Caco-2 (cell line): ENCODE measurements around the gene TMEM80. TPM values are rescaled to one million over a fixed set of nuclear protein-coding genes. Genes with fewer than 3 reads are reported as not detected.

Experiments
- BruUV-seq: library from RNA; stranded (reverse); fragments of 400-500 nt; replicated peaks from 2 replicates; lab custom pipeline; 2021; lab: Mats Ljungman, UMichigan
- CTCF ChIA-PET: fragments of 300-600 bp; sonication (Branson Sonifier 250); formaldehyde crosslinking; loops from one replicate; lab custom pipeline; 2022; ENCODE audit warnings: antibody characterized with exemption; lab: Charles Lee
- POLR2A ChIA-PET: fragments of 300-600 bp; sonication (Branson Sonifier 250); formaldehyde crosslinking; loops from one replicate; lab custom pipeline; 2022; ENCODE audit warnings: antibody characterized with exemption; lab: Charles Lee
- DNase-seq, 2 experiments: peaks; one replicate each; pipeline versions ENCODE4 v3.0.0 to v3.0.0-alpha.2; 2020 to 2022
- H3K27me3 ChIP-seq: replicated peaks from 2 replicates; pipeline ENCODE4 v1.6.0; 2011; ENCODE audit warnings: low read length; ENCODE audit not compliant: control insufficient read depth, insufficient read depth
- H3K36me3 ChIP-seq: 2 replicates; pipeline ENCODE4 v1.5.1; 2011; ENCODE audit warnings: low read length; ENCODE audit not compliant: control insufficient read depth, insufficient read depth
- H3K4me1 ChIP-seq: fragments of 250-450 bp; sonication (Bioruptor Pico); 2 replicates; pipeline ENCODE4 v1.5.1; 2020; ENCODE audit warnings: mild to moderate bottlenecking
- H3K4me3 ChIP-seq: 2 replicates; pipeline ENCODE4 v1.5.1; 2011; ENCODE audit warnings: low read depth, mild to moderate bottlenecking, control low read depth, low read length
- H3K9me3 ChIP-seq: fragments of 250-450 bp; sonication (Bioruptor Pico); 2 replicates; pipeline ENCODE4 v1.5.1; 2020; ENCODE audit warnings: mild to moderate bottlenecking, moderate library complexity
- H3K27ac Mint-ChIP-seq: one replicate; pipeline ENCODE4 v1.8.0; 2022; ENCODE audit warnings: mixed read lengths; ENCODE audit not compliant: unreplicated experiment
- H3K27me3 Mint-ChIP-seq: one replicate; pipeline ENCODE4 v1.8.0; 2022; ENCODE audit warnings: mixed read lengths; ENCODE audit not compliant: insufficient read depth, unreplicated experiment
- H3K36me3 Mint-ChIP-seq: one replicate; pipeline ENCODE4 v1.8.0; 2022; ENCODE audit warnings: mild to moderate bottlenecking, mixed read lengths; ENCODE audit not compliant: insufficient read depth, unreplicated experiment
- H3K4me1 Mint-ChIP-seq: one replicate; pipeline ENCODE4 v1.8.0; 2022; ENCODE audit warnings: low read depth, mixed read lengths; ENCODE audit not compliant: unreplicated experiment
- H3K4me3 Mint-ChIP-seq: one replicate; pipeline ENCODE4 v1.8.0; 2022; ENCODE audit warnings: mild to moderate bottlenecking, moderate library complexity, mixed read lengths; ENCODE audit not compliant: unreplicated experiment
- H3K9me3 Mint-ChIP-seq: one replicate; pipeline ENCODE4 v1.8.0; 2022; ENCODE audit warnings: mixed read lengths; ENCODE audit not compliant: unreplicated experiment
- intact Hi-C: fragments of 100-400 bp; cut with micrococcal nuclease; formaldehyde crosslinking; loops from one replicate; pipeline ENCODE4 v1.10.0; 2022; ENCODE audit not compliant: unreplicated experiment
- total RNA-seq: library from RNA; stranded (reverse); gene quantifications from 2 replicates; pipeline ENCODE4 v1.2.3, GENCODE V29; 2022
- TF ChIP-seq, protein P1 (sequence below), 2 experiments: fragments of 200-600 bp in 1 of 2; IDR thresholded peaks; 1 replicate in 1 of 2; 2 replicates in 1 of 2; pipeline versions ENCODE4 v1.5.1 to v1.8.0; 2011 to 2022; ENCODE audit warnings: antibody characterized with exemption in 1 of 2, control low read depth in 1 of 2, inconsistent platforms in 1 of 2, low read depth in 1 of 2, low read length in 1 of 2, mild to moderate bottlenecking in 1 of 2, moderate library complexity in 1 of 2; ENCODE audit not compliant: insufficient read depth in 1 of 2, severe bottlenecking in 1 of 2, unreplicated experiment in 1 of 2

Gene TMEM80
- total RNA-seq, 1 experiment from 2014 or later, result 74.7 TPM

- intact Hi-C loops, result no loop called here
- no peak overlapping the region for H3K4me3 ChIP-seq
- TF ChIP-seq, protein P1, sequence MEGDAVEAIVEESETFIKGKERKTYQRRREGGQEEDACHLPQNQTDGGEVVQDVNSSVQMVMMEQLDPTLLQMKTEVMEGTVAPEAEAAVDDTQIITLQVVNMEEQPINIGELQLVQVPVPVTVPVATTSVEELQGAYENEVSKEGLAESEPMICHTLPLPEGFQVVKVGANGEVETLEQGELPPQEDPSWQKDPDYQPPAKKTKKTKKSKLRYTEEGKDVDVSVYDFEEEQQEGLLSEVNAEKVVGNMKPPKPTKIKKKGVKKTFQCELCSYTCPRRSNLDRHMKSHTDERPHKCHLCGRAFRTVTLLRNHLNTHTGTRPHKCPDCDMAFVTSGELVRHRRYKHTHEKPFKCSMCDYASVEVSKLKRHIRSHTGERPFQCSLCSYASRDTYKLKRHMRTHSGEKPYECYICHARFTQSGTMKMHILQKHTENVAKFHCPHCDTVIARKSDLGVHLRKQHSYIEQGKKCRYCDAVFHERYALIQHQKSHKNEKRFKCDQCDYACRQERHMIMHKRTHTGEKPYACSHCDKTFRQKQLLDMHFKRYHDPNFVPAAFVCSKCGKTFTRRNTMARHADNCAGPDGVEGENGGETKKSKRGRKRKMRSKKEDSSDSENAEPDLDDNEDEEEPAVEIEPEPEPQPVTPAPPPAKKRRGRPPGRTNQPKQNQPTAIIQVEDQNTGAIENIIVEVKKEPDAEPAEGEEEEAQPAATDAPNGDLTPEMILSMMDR (IDR thresholded peaks at IDR 0.05; ENCODE audit: insufficient read depth in 1 of 2, low read depth in 1 of 2, low read length in 1 of 2, severe bottlenecking in 1 of 2, unreplicated experiment in 1 of 2), result no peak
- DNase-seq, result no peak
- peaks cover 14% of the 10 kb centered on the region for H3K4me1 Mint-ChIP-seq
- ChIA-PET POLR2A (no interaction called here), CTCF (no interaction called here)
- H3K27me3 ChIP-seq, result no peaks in the 10 kb centered on the region
- H3K36me3 Mint-ChIP-seq, result peaks cover 79% of the 10 kb centered on the region
- H3K9me3 ChIP-seq, result no peaks in the 10 kb centered on the region
- H3K4me3 Mint-ChIP-seq, result no peak overlapping the region
- no peaks in the 10 kb centered on the region for H3K9me3 Mint-ChIP-seq
- no peaks in the 10 kb centered on the region for H3K27me3 Mint-ChIP-seq
- H3K36me3 ChIP-seq, result no peaks in the 10 kb centered on the region; the same call in none of the 2 replicates
- peak overlapping the region; percentile 67 for H3K27ac Mint-ChIP-seq
- BruUV-seq, result no TSS peak
- H3K4me1 ChIP-seq, result peaks cover 72% of the 10 kb centered on the region
Observed at GRCh38 chr11:709109-709997, 13.7 kb downstream of the TMEM80 start.

DNA sequence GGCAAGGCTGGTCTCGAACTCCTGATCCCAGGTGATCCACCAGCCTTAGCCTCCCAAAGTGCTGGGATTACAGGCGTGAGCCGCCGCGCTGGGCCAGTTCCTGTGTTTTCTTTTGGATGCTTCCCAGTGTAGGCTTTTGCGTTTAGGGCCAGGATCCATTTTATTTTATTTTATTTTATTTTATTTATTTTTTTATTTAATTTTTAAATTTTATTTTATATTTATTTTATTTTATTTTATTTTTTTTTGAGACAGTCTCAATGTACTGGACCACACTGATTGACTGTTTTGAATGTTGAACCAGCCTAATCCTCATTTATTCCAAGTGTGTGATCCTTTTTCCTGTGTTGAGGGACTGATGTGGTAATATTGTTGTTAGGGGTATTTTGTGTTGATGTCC, 18.8 kb downstream of the TMEM80 start:
- Histone ChIP-seq H3K4me1 (peaks cover 44% of the 10 kb centered on the region), H3K4me3 (no peak overlapping the region), H3K9me3 (no peaks in the 10 kb centered on the region), H3K36me3 (no peaks in the 10 kb centered on the region; the same call in none of the 2 replicates), H3K27me3 (no peaks in the 10 kb centered on the region)
- TF ChIP-seq, protein P1 (IDR thresholded peaks at IDR 0.05; ENCODE audit: insufficient read depth in 1 of 2, low read depth in 1 of 2, low read length in 1 of 2, severe bottlenecking in 1 of 2, unreplicated experiment in 1 of 2), result no peak
- Mint-ChIP-seq H3K27ac (peak overlapping the region; percentile 54), H3K4me3 (no peak overlapping the region), H3K27me3 (no peaks in the 10 kb centered on the region), H3K4me1 (peaks cover 26% of the 10 kb centered on the region), H3K9me3 (no peaks in the 10 kb centered on the region), H3K36me3 (peaks cover 79% of the 10 kb centered on the region)
- POLR2A ChIA-PET, result no interaction called here
- intact Hi-C loops, result no loop called here
- no TSS peak for BruUV-seq
- CTCF ChIA-PET, result no interaction called here
- no peak for DNase-seq

DNA sequence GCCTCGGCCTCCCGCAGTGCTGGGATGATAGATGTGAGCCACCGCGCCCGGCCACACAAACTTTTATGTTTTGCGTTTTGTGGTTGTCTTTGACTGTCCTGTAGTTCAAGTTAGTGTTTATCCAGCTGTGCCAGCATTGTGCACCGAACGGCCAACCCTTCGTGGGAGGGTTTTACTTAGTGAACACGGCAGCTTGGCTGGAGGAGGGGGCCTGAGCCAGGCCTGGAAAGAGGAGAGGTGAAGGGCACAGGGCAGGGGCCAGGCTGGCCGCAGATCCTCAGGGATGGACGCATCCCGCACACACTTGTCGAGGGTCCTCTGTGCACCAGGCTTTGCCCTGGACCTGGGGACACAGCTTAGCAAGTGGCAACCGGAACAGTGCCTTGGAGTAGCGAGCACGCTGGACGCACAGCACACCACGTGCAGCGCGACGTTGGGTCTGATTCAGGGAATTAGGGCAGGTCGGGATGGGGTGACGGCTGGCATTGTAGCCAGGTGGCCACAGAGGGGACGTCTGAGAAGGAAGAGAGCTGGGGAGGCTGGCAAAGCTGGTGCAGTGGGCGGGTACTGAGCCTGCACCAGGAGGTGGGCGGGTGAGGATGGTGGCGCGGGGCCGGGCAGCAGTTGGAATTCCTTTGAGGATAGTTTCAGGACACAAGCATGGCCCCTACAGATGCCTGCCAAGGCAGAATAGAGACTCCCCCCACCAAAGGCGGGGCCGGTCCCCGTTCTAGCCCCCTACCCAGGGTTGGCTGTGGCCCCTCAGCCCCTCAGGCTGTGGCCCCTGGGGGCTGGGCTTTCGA, 23.8 kb downstream of the TMEM80 start:
- ChIA-PET POLR2A (interaction anchor here (0.7 to 0.9 kb wide), 2 partner anchors 13 to 25 kb away, joined by 3 to 5 read pairs; no protein-coding TSS in a partner anchor), CTCF (no interaction called here)
- H3K9me3 ChIP-seq, result no peaks in the 10 kb centered on the region
- intact Hi-C loops, result loop anchor here (10.0 kb wide), 1 partner anchor 165 kb away; no protein-coding TSS in a partner anchor
- peaks cover 79% of the 10 kb centered on the region for H3K36me3 Mint-ChIP-seq
- H3K4me1 ChIP-seq, result peaks cover 7% of the 10 kb centered on the region; the same call in 1 of the 2 replicates
- peak overlapping the region; percentile 79 for H3K27ac Mint-ChIP-seq
- BruUV-seq, result no TSS peak
- no peak for DNase-seq
- no peak overlapping the region for H3K4me3 Mint-ChIP-seq
- peaks cover 7% of the 10 kb centered on the region for H3K36me3 ChIP-seq
- TF ChIP-seq, protein P1 (IDR thresholded peaks at IDR 0.05; ENCODE audit: insufficient read depth in 1 of 2, low read depth in 1 of 2, low read length in 1 of 2, severe bottlenecking in 1 of 2, unreplicated experiment in 1 of 2), result no peak
- no peaks in the 10 kb centered on the region for H3K27me3 ChIP-seq
- no peaks in the 10 kb centered on the region for H3K27me3 Mint-ChIP-seq
- no peaks in the 10 kb centered on the region for H3K9me3 Mint-ChIP-seq
- H3K4me3 ChIP-seq, result no peak overlapping the region
- H3K4me1 Mint-ChIP-seq, result peaks cover 11% of the 10 kb centered on the region
